KOPT-K1 (cell line): ENCODE results near the gene CCNYL1.

Source experiments
- H3K27ac ChIP-seq: fragments of 200-600 bp; sonication (generic); 2 replicates; pipeline ENCODE4 v1.5.1; 2016; ENCODE audit warnings: antibody characterized with exemption, mild to moderate bottlenecking, low read depth, low read length; ENCODE audit not compliant: poor library complexity, severe bottlenecking
- H3K36me3 ChIP-seq: fragments of 200-600 bp; sonication (generic); 2 replicates; pipeline ENCODE4 v1.5.1; 2017; ENCODE audit warnings: antibody characterized with exemption, mild to moderate bottlenecking, low read length, moderate library complexity; ENCODE audit not compliant: insufficient read depth
- H3K9me3 ChIP-seq: fragments of 200-600 bp; sonication (generic); 2 replicates; pipeline ENCODE4 v1.5.1; 2017; ENCODE audit warnings: antibody characterized with exemption, low read length, mild to moderate bottlenecking; ENCODE audit not compliant: insufficient read depth, poor library complexity, severe bottlenecking

Gene CCNYL1

GRCh38 chr2:207775473-207775872 lies 64.0 kb downstream of the CCNYL1 start:
- Histone ChIP-seq H3K9me3 (no peaks in the 10 kb centered on the region), H3K27ac (no peak overlapping the region), H3K36me3 (no peaks in the 10 kb centered on the region)

DNA sequence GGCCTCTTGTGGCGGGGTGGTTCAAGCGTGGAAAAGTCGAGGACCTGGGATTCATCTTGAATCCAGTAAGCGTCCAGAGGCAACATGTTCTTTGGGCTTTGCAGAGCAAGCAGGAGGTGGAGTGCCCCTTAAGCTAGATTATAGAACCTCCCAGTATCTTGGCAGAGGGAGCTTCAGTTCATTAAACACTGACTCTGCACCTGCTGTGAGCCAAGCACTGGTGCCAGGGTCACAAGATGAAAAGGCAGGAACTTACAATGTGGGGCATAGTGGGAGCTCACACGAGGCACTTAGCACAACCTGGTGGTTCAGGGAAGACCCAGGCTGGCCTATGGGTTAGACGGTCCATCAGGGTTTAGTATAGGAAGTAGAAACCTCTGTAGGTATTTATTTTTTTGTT lies 65.7 kb downstream of the CCNYL1 start:
- no peaks in the 10 kb centered on the region for H3K9me3 ChIP-seq
- no peaks in the 10 kb centered on the region for H3K36me3 ChIP-seq
- no peak overlapping the region for H3K27ac ChIP-seq

GRCh38 chr2:207778298-207778882 lies 67.0 kb downstream of the CCNYL1 start:
- no peaks in the 10 kb centered on the region for H3K9me3 ChIP-seq
- H3K36me3 ChIP-seq = no peaks in the 10 kb centered on the region
- H3K27ac ChIP-seq = no peak overlapping the region

- Histone ChIP-seq H3K9me3 (no peaks in the 10 kb centered on the region), H3K27ac (no peak overlapping the region)
Measured at GRCh38 chr2:207779523-207779922, 68.1 kb downstream of the CCNYL1 start.

DNA sequence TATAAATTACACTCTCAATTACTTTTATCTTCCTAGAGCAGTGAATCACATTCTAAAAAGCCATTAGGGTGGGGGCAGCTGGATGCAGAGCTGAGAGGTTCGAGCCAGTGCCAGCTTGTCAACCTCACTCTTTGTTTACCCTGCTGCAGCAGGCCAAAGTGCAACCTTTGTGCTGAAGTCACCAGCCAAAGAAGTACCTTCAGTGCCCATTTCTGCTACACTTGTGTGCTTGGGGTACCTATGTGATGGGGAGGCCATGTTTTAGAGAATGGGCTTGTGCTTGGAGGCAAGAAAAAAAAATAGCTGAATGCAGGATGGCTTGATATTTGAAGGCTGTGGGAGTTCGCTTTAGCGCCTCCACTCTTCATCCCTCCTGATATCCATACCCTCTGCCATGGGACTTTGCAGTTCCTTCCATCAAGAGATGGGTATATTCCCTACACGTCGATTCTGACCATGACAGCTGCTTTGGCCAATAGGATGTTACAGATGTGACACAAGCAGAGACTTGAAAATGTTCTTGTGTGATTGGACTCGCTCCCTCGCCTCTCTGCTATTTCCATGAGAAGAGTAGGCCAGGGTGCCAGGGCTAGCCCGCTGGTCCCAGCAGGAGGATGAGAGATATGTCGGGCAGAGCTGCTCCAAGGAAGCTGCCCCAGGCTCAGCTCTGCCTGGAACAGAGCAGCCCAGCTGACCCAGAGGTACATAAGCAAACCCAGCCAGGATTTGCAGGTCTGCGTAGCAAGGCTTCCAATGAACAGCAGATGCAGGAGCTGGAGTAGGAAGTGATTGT lies 71.0 kb downstream of the CCNYL1 start:
- Histone ChIP-seq H3K36me3 (no peaks in the 10 kb centered on the region), H3K9me3 (no peaks in the 10 kb centered on the region), H3K27ac (no peak overlapping the region)

More at GRCh38 chr2:207779523-207779922, 68.1 kb downstream of the CCNYL1 start:
- H3K36me3 ChIP-seq = no peaks in the 10 kb centered on the region

- no peaks in the 10 kb centered on the region for H3K9me3 ChIP-seq
- no peaks in the 10 kb centered on the region for H3K36me3 ChIP-seq
- H3K27ac ChIP-seq = no peak overlapping the region
Measured at GRCh38 chr2:207783514-207783913, 72.1 kb downstream of the CCNYL1 start.

GRCh38 chr2:207784898-207785297 lies 73.5 kb downstream of the CCNYL1 start:
- H3K36me3 ChIP-seq = no peaks in the 10 kb centered on the region
- H3K9me3 ChIP-seq = no peaks in the 10 kb centered on the region
- no peak overlapping the region for H3K27ac ChIP-seq

DNA sequence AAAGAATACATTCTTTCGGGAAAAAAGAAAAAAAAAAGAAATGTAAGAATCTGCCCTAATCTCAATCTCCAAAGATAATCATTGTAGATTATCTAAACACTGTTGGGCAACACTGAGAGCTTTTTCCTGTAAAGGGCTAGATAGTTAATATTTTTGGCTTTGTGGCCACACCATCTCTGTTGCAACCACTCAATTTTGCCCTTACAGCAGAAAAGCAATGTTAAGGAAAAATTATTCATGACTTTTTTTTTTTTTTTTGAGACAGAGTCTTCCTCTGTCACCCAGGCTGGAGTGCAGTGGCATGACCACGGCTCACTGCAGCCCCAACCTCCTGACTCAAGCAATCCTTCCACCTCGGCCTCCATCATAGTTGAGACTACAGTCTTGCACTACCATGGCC lies 75.6 kb downstream of the CCNYL1 start:
- Histone ChIP-seq H3K36me3 (no peaks in the 10 kb centered on the region), H3K9me3 (no peaks in the 10 kb centered on the region), H3K27ac (no peak overlapping the region)

GRCh38 chr2:207787800-207788199 lies 76.4 kb downstream of the CCNYL1 start:
- Histone ChIP-seq H3K36me3 (no peaks in the 10 kb centered on the region), H3K27ac (no peak overlapping the region), H3K9me3 (no peaks in the 10 kb centered on the region)

DNA sequence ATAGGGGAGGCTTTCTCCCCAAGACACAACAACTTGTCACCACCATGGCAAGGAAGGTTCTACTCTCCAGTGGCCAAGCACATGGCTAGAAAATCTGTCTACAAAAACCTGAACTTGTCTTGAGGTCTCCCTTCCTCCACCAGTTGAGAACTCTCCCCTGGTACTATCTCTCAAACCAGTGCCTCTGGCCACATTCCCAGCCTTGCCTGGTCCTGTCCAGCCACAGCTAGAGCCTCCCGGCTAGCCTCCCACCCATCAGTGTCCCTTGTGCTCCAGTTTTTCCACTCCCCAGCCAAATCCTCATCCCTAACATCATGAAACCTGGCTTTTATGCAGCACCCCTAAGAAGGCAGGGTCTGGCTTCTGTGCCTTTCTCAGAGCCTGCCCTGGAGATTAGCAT lies 79.5 kb downstream of the CCNYL1 start:
- H3K9me3 ChIP-seq = no peaks in the 10 kb centered on the region
- H3K27ac ChIP-seq = no peak overlapping the region
- no peaks in the 10 kb centered on the region for H3K36me3 ChIP-seq

- Histone ChIP-seq H3K27ac (no peak overlapping the region), H3K9me3 (no peaks in the 10 kb centered on the region), H3K36me3 (no peaks in the 10 kb centered on the region)
Measured at GRCh38 chr2:207791579-207792243, 80.3 kb downstream of the CCNYL1 start.

DNA sequence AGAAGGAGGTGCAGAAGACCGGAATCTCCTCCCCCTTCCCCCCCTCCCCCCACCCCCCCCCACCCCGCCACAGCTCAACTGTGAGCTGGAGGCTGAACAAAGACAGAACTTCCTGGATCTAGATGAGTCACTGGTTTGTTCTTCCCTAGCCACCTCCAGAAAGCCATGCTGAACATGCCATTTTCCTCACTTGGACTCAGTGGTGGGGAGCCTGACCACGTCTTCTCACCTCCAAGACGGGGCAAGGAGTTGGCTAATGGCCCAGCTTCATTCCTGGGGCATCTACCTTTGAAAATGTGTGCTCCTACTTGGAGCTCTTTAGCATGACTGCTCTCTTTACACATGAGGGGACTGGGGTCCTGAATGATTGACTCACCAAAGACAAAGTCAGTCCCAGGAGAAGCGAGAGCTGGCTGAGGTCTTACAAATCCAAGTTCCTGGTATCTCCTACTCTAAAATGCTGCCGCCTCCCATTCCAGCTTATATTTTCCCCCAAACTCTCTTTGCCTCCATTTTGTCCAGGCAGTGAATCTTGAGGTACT lies 80.9 kb downstream of the CCNYL1 start:
- no peaks in the 10 kb centered on the region for H3K36me3 ChIP-seq
- no peak overlapping the region for H3K27ac ChIP-seq
- no peaks in the 10 kb centered on the region for H3K9me3 ChIP-seq

DNA sequence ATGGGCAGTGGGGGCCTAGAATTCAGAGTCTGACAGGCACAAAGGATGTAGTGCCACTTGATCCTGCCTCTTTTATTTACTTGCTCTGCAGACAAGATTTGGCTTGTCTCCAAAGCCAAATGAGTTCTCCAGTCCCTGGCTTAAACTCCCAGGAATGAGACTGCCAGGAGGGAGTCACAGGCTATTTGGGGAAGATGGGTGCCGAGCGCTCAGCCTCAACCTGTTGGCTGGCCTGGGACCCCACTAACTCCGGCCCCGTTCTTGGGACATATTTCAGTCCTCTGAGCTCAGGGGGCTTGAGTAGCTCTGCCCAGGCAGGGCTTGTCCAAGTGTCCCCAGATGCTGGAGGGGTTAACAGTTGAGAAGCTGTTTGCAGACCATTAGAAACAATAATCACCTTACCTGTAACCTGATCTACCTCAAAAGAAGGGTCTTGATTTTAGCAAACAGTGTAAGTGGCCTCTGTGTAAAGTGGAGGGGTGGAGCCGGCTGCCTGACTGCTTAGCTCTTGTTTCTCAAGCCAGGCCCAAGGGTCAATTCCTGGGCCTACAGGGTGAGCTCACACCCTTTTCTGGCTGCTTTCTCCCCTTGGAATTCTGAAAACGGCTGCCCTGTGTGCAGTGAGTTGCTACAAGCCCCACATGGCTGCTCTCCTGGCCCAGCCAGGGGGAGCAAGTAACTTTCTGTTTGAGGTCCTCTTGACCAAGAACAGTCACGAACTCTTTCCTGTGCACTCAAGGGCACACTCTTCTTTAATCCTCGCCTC lies 85.3 kb downstream of the CCNYL1 start:
- no peak overlapping the region for H3K27ac ChIP-seq
- no peaks in the 10 kb centered on the region for H3K36me3 ChIP-seq

DNA sequence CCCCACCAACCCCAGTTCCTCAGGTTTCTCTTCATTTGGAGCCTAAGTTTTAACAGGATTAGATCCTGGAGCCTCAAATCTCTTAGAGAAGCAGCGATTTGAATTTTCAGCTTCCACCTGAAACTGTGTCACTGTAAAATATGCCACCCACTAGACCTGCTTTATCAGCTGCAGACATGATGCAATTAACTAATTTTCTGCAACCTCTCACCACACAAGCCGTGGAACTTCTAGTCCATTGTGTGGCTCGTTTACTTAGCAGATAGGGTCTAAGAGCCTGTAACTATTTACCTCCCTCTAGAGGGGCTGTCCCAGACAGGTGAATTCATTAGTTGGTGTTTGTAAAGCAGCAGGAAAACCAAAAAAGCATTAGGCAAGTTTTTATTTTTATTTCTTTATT lies 89.8 kb downstream of the CCNYL1 start:
- Histone ChIP-seq H3K27ac (no peak overlapping the region), H3K9me3 (no peaks in the 10 kb centered on the region), H3K36me3 (no peaks in the 10 kb centered on the region)

More for the DNA sequence above, 85.3 kb downstream of the CCNYL1 start:
- H3K9me3 ChIP-seq = no peaks in the 10 kb centered on the region

GRCh38 chr2:207802650-207803049 lies 91.2 kb downstream of the CCNYL1 start:
- Histone ChIP-seq H3K36me3 (no peaks in the 10 kb centered on the region), H3K9me3 (no peaks in the 10 kb centered on the region), H3K27ac (no peak overlapping the region)
